Measurements from ENCODE around the gene TIMM10B. TPM values are rescaled to one million over a fixed set of nuclear protein-coding genes. Genes with fewer than 3 reads are reported as not detected.
A peak's percentile ranks its signal among the peaks of the same experiment; 100 is the strongest.
"Not testable (repeated sequence)": the region's sequence is repeated elsewhere in the genome, so short reads cannot be mapped to it uniquely, and the experiment has no call there.

The TIMM10B gene
- total and polyA plus RNA-seq, 2 experiments from 2014 or later = 33.7 to 46.2 TPM

DNA sequence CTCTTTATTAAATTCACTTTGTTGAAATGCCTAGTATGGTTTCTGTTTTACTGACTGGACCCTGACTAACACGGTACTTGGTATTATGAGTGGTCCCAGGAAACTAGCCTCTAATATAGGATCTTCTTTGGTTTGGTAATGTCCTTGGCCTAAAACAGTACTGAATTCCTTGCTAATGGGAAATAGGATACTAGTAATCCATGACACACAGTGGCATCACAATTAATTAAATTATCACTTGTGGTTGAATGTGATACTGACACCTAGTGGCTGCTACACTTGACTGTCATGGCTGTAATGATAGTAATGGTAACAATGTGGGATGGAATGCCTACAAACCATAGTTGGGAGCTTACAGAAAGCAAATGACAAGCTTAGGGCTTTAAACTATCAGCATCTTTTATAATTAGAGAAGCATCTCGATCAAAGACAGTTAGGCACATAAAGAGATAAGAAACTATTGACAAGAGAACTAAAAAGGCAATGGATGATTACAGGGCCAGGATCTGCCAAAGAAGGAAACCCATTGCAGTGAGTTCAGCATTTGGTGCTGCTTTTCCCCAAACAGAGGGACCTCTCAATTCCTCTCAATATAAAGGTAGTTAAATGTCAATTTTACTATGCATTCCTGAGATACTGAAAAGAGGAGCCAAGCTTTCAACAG, 24.4 kb downstream of the TIMM10B start:
- peak; percentile 29 to 76 for DNase-seq (ENCODE audit: low read depth in 1 of 2, low spot score in 1 of 2)
- no peak overlapping the region for H3K4me3 ChIP-seq
- peak; percentile 71 for TF ChIP-seq CTCF (IDR thresholded peaks at IDR 0.05; ENCODE audit: low read depth, low read length)
- H3K9me3 ChIP-seq (ENCODE audit: low read depth) = no peaks in the 10 kb centered on the region
- no peaks in the 10 kb centered on the region for H3K4me1 ChIP-seq (ENCODE audit: low read depth)
- H3K27ac ChIP-seq = no peak overlapping the region
- H3K36me3 ChIP-seq = peaks cover 16% of the 10 kb centered on the region
- H3K27me3 ChIP-seq = no peaks in the 10 kb centered on the region

GRCh38 chr11:6516865-6517264, 35.6 kb downstream of the TIMM10B start:
- no peak for TF ChIP-seq CTCF (IDR thresholded peaks at IDR 0.05; ENCODE audit: low read depth, low read length)
- peaks cover 3% of the 10 kb centered on the region for H3K36me3 ChIP-seq
- peaks cover 12% of the 10 kb centered on the region for H3K4me1 ChIP-seq (ENCODE audit: low read depth)
- no peak overlapping the region for H3K4me3 ChIP-seq
- H3K27ac ChIP-seq = no peak overlapping the region
- DNase-seq (ENCODE audit: low read depth in 1 of 2, low spot score in 1 of 2) = no peak
- H3K27me3 ChIP-seq = no peaks in the 10 kb centered on the region
- H3K9me3 ChIP-seq (ENCODE audit: low read depth) = no peaks in the 10 kb centered on the region

- H3K27ac ChIP-seq = peak overlapping the region; percentile 36
- no peaks in the 10 kb centered on the region for H3K9me3 ChIP-seq (ENCODE audit: low read depth)
- no peaks in the 10 kb centered on the region for H3K36me3 ChIP-seq
- H3K4me3 ChIP-seq = no peak overlapping the region
- peaks cover 7% of the 10 kb centered on the region for H3K4me1 ChIP-seq (ENCODE audit: low read depth)
- H3K27me3 ChIP-seq = no peaks in the 10 kb centered on the region
- TF ChIP-seq CTCF (IDR thresholded peaks at IDR 0.05; ENCODE audit: low read depth, low read length) = no peak
- no peak for DNase-seq (ENCODE audit: low read depth in 1 of 2, low spot score in 1 of 2)
Measured at GRCh38 chr11:6520265-6520664, 39.0 kb downstream of the TIMM10B start.

DNA sequence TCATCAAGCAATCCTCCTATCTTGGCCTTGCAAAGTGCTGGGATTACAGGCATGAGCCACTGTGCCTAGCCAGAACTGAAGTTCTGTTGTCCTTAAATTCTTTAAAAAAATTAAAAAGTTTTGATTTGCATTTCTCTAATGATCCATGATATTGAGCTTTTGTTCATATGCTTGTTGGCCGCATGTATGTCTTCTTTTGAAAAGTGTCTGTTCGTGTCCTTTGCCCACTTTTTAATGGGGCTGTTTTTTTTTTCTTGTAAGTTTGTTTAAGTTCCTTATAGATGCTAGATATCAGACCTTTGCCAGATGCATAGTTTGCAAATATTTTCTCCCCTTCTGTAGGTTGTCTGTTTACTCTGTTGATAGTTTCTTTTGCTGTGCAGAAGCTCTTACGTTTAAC, 40.6 kb downstream of the TIMM10B start:
- DNase-seq (ENCODE audit: low read depth in 1 of 2, low spot score in 1 of 2); H3K27me3 ChIP-seq; H3K27ac ChIP-seq; H3K4me1 ChIP-seq (ENCODE audit: low read depth); H3K36me3 ChIP-seq; H3K4me3 ChIP-seq; H3K9me3 ChIP-seq (ENCODE audit: low read depth): not testable (repeated sequence)

DNA sequence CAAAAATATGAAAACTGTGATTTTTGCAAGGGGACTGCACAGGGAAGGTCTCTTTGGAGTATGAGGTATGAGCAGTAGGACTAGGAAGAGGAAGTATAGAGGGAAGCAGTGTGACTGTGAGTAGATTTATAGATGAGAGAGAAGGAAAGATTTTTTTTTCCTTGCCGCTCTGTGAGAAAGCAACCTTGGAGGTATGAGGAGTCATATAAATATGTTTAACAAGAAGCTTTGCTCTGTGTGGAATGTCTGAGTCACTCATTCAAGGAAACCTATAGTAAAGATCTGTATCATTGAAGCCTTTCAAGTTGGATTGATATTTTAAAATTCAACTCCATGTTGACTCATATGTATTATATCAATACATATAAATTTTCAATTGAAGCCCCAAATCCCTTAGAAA, 42.0 kb downstream of the TIMM10B start:
- Histone ChIP-seq H3K9me3 (ENCODE audit: low read depth) (no peaks in the 10 kb centered on the region), H3K27me3 (no peaks in the 10 kb centered on the region), H3K27ac (no peak overlapping the region), H3K4me1 (ENCODE audit: low read depth) (no peaks in the 10 kb centered on the region), H3K36me3 (no peaks in the 10 kb centered on the region), H3K4me3 (no peak overlapping the region)
- TF ChIP-seq CTCF (IDR thresholded peaks at IDR 0.05; ENCODE audit: low read depth, low read length) = no peak
- DNase-seq (ENCODE audit: low read depth in 1 of 2, low spot score in 1 of 2) = peak in 1 of 2 donors; percentile 10

DNA sequence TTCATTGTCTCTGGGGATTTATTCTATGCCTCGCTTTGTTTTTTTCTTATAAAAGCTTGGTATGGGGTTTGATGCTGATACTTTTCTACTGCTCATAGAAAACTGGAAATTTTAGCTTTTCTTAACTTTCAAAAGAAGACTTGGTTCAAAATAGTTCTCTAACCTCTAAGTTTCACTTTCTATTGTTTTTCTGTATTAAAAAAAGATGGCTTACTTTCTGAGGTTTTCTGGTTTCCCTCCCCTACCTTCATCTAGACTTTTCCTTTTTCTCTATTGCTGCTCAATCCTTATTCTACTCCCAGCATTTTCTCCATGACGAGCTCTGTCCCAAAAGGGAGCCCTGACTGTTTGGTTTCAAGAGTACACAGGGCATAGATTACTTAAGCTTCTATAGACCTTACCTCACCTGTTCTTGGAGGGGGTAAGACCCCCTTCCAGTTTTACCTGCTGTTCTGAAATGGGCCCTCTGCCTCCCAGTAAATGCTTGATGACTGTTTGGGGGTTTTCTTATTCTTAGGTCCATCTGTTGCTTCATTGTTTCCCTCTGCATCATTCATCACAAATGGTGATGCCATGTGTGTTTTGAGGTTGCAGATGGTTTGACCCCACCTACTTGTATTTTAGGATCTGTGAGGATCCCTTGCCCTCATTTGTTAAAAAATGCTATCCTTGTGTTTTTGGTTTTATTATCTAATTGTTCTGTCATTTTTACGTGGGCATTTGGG, 45.3 kb downstream of the TIMM10B start:
- Histone ChIP-seq H3K27me3 (no peaks in the 10 kb centered on the region), H3K27ac (no peak overlapping the region), H3K4me1 (ENCODE audit: low read depth) (no peaks in the 10 kb centered on the region), H3K4me3 (no peak overlapping the region), H3K9me3 (ENCODE audit: low read depth) (no peaks in the 10 kb centered on the region), H3K36me3 (peaks cover 7% of the 10 kb centered on the region)
- TF ChIP-seq CTCF (IDR thresholded peaks at IDR 0.05; ENCODE audit: low read depth, low read length) = no peak
- DNase-seq (ENCODE audit: low read depth in 1 of 2, low spot score in 1 of 2) = no peak
